Measurements from ENCODE around the gene ASS1.
A peak's percentile ranks its signal among the peaks of the same experiment; 100 is the strongest.

The ASS1 gene

DNA sequence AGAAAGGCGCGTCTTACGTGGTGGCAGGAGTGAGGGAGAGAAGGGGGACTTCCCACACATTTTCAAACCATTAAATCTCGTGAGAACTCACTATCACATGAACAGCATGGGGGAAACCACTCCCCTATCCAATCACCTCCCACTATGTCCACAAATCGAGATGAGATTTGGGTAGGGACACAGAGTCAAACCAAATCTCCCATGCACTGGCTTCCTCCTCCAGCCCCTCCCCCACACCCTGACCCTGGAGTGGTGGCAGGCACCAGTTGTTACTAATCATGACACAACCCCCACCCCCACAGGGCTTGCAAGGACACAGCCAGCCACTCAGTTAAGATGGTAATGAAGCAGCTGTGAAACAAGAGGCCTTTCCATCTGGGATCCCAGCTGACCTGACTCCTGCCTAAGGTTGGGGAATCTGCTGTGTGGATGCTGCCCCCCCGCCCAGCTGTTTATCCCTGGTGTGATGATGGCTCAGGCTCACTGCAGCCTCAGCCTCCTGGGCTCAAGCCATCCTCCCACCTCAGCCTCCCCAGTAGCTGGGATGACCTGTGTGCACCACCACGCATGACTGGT, 77.6 kb downstream of the ASS1 start:
- Histone ChIP-seq H3K4me3 (ENCODE audit: low read depth, low read length) (no peak overlapping the region), H3K36me3 (ENCODE audit: control insufficient read depth, insufficient read depth, low read length) (no peaks in the 10 kb centered on the region)

GRCh38 chr9:130523921-130524320, 79.2 kb downstream of the ASS1 start:
- Histone ChIP-seq H3K4me1 (ENCODE audit: control insufficient read depth, insufficient read depth, low read length) (peaks cover 7% of the 10 kb centered on the region), H3K27me3 (ENCODE audit: control insufficient read depth, insufficient read depth, low read length) (no peaks in the 10 kb centered on the region), H3K9me3 (ENCODE audit: control insufficient read depth, insufficient read depth, low read length) (no peaks in the 10 kb centered on the region), H3K36me3 (ENCODE audit: control insufficient read depth, insufficient read depth, low read length) (no peaks in the 10 kb centered on the region), H3K4me3 (ENCODE audit: low read depth, low read length) (no peak overlapping the region), H3K9ac (ENCODE audit: low read depth, low read length) (no peak overlapping the region)

More for the DNA sequence above, 77.6 kb downstream of the ASS1 start:
- peaks cover 7% of the 10 kb centered on the region for H3K4me1 ChIP-seq (ENCODE audit: control insufficient read depth, insufficient read depth, low read length)
- no peaks in the 10 kb centered on the region for H3K9me3 ChIP-seq (ENCODE audit: control insufficient read depth, insufficient read depth, low read length)
- H3K9ac ChIP-seq (ENCODE audit: low read depth, low read length): no peak overlapping the region
- H3K27me3 ChIP-seq (ENCODE audit: control insufficient read depth, insufficient read depth, low read length): no peaks in the 10 kb centered on the region

- H3K27me3 ChIP-seq (ENCODE audit: control insufficient read depth, insufficient read depth, low read length): no peaks in the 10 kb centered on the region
- no peak overlapping the region for H3K9ac ChIP-seq (ENCODE audit: low read depth, low read length)
- no peaks in the 10 kb centered on the region for H3K9me3 ChIP-seq (ENCODE audit: control insufficient read depth, insufficient read depth, low read length)
- peaks cover 7% of the 10 kb centered on the region for H3K4me1 ChIP-seq (ENCODE audit: control insufficient read depth, insufficient read depth, low read length)
- H3K4me3 ChIP-seq (ENCODE audit: low read depth, low read length): no peak overlapping the region
- H3K36me3 ChIP-seq (ENCODE audit: control insufficient read depth, insufficient read depth, low read length): no peaks in the 10 kb centered on the region
Observed at GRCh38 chr9:130526193-130526853, 81.6 kb downstream of the ASS1 start.

DNA sequence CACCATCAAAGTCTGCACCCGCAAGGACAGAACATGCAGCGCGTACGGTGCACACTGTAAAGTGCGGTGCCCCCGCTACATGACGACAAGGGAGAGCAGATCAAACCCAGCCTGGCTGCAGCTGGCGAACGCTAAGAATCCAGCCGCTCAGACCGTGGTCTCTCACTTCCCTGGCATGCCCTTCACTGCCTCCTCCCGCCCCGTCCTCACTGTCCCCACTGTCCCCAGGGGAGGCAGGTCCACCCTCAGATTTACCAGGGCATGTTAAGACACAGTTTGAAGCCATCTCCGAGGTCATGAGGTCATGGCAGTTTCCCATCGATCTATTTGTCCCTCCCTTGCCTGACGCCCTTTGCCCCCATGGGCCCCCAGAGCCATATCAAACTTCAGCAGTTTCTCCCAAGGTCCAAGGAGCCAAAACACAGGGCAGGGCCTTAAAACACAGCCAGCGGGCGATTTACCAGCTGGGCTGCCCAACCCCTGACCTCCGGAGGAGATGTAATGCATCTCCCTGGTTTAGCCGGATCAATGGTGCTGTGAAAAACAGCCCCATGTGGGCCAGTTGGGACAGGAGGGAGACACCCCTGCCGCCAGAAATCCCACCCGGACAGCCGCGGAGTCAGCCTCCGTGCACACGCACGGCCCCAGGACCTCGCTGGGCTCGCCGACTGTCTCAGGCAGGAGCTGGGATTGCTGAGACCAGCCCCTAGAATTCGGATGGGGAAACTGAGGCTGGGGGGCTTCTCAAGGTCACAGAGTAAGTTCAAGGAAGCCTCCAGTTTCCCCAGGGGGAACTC, 82.3 kb downstream of the ASS1 start:
- no peaks in the 10 kb centered on the region for H3K9me3 ChIP-seq (ENCODE audit: control insufficient read depth, insufficient read depth, low read length)
- H3K27me3 ChIP-seq (ENCODE audit: control insufficient read depth, insufficient read depth, low read length): no peaks in the 10 kb centered on the region
- H3K36me3 ChIP-seq (ENCODE audit: control insufficient read depth, insufficient read depth, low read length): no peaks in the 10 kb centered on the region
- peaks cover 6% of the 10 kb centered on the region for H3K4me1 ChIP-seq (ENCODE audit: control insufficient read depth, insufficient read depth, low read length)
- no peak overlapping the region for H3K9ac ChIP-seq (ENCODE audit: low read depth, low read length)
- H3K4me3 ChIP-seq (ENCODE audit: low read depth, low read length): no peak overlapping the region

DNA sequence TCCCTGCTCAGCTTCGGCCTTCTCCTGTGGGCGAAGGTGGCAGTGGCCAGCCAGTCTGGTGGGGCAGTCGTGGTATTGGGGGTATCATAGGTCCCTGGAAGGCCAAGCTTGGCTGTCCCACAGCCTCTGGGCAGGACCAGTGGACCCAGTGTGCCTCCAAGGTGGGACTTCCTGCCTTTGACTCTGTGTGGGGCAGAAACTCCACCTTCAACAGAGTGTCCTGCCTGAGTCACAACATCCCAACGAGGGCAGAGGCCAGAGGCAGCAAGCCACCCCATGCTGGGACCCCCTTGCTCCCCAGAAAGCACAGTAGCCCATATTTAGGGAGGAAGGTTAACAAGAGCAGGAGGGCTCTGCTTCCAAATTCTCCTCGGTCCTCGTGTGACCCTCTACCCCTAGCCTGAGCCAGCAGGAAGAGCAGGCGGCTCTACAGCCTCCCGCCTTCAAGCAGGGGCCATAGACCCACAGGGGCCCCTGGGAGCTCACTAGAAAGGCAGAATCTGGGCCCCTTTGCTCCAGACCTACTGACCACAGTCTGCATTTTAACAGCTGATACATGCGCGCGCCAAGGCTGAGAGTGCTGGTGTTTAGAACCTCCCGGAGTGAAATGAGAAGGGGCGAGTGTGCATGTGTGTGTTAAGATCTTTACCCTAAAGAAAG, 83.0 kb downstream of the ASS1 start:
- Histone ChIP-seq H3K9me3 (ENCODE audit: control insufficient read depth, insufficient read depth, low read length) (no peaks in the 10 kb centered on the region), H3K9ac (ENCODE audit: low read depth, low read length) (no peak overlapping the region), H3K27me3 (ENCODE audit: control insufficient read depth, insufficient read depth, low read length) (no peaks in the 10 kb centered on the region), H3K4me3 (ENCODE audit: low read depth, low read length) (no peak overlapping the region), H3K4me1 (ENCODE audit: control insufficient read depth, insufficient read depth, low read length) (peaks cover 3% of the 10 kb centered on the region), H3K36me3 (ENCODE audit: control insufficient read depth, insufficient read depth, low read length) (no peaks in the 10 kb centered on the region)

DNA sequence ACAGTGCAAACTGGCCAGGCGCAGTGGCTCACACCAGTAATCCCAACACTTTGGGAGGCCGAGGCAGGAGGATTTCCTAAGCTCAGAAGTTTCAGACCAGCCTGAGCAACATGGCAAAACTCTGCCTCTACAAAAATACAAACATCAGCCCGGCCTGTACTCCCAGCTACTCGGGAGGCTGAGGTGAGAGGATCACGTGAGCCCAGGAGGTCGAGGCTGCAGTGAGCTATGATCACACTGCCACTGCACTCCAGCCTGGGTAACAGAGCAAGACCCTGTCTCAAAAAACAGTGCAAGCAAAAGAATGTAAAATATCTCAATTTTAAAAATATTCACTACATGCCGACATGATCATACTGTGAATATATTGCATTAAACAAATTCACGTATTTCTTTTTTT, 83.9 kb downstream of the ASS1 start:
- no peaks in the 10 kb centered on the region for H3K36me3 ChIP-seq (ENCODE audit: control insufficient read depth, insufficient read depth, low read length)
- no peaks in the 10 kb centered on the region for H3K27me3 ChIP-seq (ENCODE audit: control insufficient read depth, insufficient read depth, low read length)
- H3K9me3 ChIP-seq (ENCODE audit: control insufficient read depth, insufficient read depth, low read length): no peaks in the 10 kb centered on the region
- H3K4me3 ChIP-seq (ENCODE audit: low read depth, low read length): no peak overlapping the region
- H3K9ac ChIP-seq (ENCODE audit: low read depth, low read length): no peak overlapping the region
- H3K4me1 ChIP-seq (ENCODE audit: control insufficient read depth, insufficient read depth, low read length): peaks cover 3% of the 10 kb centered on the region

- Histone ChIP-seq H3K4me3 (ENCODE audit: low read depth, low read length) (no peak overlapping the region), H3K4me1 (ENCODE audit: control insufficient read depth, insufficient read depth, low read length) (no peaks in the 10 kb centered on the region), H3K27me3 (ENCODE audit: control insufficient read depth, insufficient read depth, low read length) (peaks cover 4% of the 10 kb centered on the region), H3K36me3 (ENCODE audit: control insufficient read depth, insufficient read depth, low read length) (no peaks in the 10 kb centered on the region), H3K9me3 (ENCODE audit: control insufficient read depth, insufficient read depth, low read length) (no peaks in the 10 kb centered on the region), H3K9ac (ENCODE audit: low read depth, low read length) (no peak overlapping the region)
Observed at GRCh38 chr9:130530938-130531337, 86.2 kb downstream of the ASS1 start.

DNA sequence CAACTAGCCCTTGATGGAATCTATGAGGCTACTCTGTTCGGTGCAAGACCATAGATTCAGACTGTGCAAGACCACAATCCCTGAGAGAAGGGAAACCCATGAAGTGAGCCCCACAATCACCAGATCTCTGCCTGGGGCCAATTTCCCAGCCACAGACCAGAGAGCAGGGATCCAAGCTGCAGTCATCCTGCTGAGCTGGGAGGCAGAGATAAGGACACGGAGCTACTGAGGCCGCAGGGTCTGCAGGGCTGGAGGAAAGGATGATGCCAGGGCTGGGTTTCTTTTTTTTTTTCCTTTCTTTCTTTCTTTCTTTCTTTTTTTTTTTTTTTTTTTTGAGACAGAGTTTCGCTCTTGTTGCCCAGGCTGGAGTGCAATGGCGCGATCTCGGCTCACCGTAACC, 86.9 kb downstream of the ASS1 start:
- no peaks in the 10 kb centered on the region for H3K36me3 ChIP-seq (ENCODE audit: control insufficient read depth, insufficient read depth, low read length)
- H3K4me1 ChIP-seq (ENCODE audit: control insufficient read depth, insufficient read depth, low read length): no peaks in the 10 kb centered on the region
- no peak overlapping the region for H3K4me3 ChIP-seq (ENCODE audit: low read depth, low read length)
- H3K9ac ChIP-seq (ENCODE audit: low read depth, low read length): no peak overlapping the region
- H3K9me3 ChIP-seq (ENCODE audit: control insufficient read depth, insufficient read depth, low read length): no peaks in the 10 kb centered on the region
- peaks cover 8% of the 10 kb centered on the region for H3K27me3 ChIP-seq (ENCODE audit: control insufficient read depth, insufficient read depth, low read length)

DNA sequence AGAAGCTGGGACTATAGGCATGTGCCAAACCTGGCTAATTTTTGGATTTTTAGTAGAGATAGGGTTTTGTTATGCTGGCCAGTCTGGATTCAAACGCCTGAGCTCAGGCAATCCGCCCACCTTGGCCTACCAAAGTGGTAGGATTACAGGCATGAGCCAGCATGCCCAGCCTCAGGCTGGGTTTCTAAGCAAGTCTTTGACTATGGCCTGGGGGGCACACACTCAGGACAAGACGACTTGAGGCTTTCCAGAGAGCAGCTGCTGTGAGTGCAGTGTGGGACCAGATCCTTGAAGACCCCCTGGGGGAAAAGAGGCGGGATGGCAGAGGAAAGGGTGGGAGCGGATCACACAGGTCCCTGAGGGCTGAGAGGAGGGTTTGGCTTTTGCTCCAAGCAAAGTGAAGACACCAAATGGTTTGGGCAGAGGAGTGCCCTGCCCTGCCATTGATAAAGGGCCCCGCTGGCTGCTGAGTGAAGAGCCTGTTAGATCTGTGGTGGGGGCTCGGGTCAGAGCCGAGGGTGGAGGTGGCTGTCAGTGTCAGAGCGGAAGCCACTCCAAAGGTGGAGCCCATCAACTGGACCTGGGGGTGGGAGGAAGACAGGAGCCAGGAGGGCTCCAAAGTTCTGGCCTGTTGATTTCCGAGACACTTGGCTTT, 87.8 kb downstream of the ASS1 start:
- Histone ChIP-seq H3K27me3 (ENCODE audit: control insufficient read depth, insufficient read depth, low read length) (peaks cover 15% of the 10 kb centered on the region), H3K9ac (ENCODE audit: low read depth, low read length) (no peak overlapping the region), H3K36me3 (ENCODE audit: control insufficient read depth, insufficient read depth, low read length) (no peaks in the 10 kb centered on the region), H3K4me1 (ENCODE audit: control insufficient read depth, insufficient read depth, low read length) (no peaks in the 10 kb centered on the region), H3K4me3 (ENCODE audit: low read depth, low read length) (no peak overlapping the region), H3K9me3 (ENCODE audit: control insufficient read depth, insufficient read depth, low read length) (no peaks in the 10 kb centered on the region)

DNA sequence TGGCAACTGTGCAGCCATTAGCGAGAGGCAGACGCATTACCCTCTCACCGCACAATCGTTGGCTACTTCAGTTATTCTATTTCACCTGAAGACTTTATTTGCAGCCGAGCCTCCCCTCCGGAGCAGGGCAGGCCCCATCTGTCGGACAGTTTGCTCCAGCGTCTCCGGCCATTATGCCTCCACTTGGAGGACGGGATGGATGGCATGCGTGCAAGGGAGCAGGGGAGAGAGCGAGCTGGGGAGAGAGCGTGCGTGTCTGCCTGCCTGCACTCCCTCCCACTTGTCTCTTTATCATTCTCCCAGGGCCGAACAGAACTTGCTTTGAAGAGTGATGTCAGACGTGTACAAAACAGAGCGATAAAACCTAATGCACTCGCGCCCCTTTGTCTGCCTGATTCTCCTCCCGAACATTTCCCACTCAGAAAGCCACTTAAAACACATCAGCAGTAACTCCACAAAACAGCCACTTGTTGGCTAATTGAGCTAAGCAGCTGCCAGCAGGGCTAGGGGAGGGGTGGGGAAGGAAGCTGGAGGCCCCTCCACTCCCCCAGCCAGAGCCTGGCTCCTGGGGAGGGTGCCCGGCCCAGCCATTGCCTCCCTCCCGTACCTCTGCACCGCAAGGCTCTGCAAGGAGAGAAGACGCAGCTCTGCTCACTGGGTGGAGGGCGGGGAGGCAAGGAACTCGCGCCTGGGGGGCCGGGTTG, 91.2 kb downstream of the ASS1 start:
- Histone ChIP-seq H3K9me3 (ENCODE audit: control insufficient read depth, insufficient read depth, low read length) (no peaks in the 10 kb centered on the region), H3K36me3 (ENCODE audit: control insufficient read depth, insufficient read depth, low read length) (no peaks in the 10 kb centered on the region), H3K4me1 (ENCODE audit: control insufficient read depth, insufficient read depth, low read length) (peaks cover 4% of the 10 kb centered on the region), H3K4me3 (ENCODE audit: low read depth, low read length) (peak overlapping the region; percentile 39), H3K27me3 (ENCODE audit: control insufficient read depth, insufficient read depth, low read length) (peaks cover 21% of the 10 kb centered on the region), H3K9ac (ENCODE audit: low read depth, low read length) (no peak overlapping the region)

DNA sequence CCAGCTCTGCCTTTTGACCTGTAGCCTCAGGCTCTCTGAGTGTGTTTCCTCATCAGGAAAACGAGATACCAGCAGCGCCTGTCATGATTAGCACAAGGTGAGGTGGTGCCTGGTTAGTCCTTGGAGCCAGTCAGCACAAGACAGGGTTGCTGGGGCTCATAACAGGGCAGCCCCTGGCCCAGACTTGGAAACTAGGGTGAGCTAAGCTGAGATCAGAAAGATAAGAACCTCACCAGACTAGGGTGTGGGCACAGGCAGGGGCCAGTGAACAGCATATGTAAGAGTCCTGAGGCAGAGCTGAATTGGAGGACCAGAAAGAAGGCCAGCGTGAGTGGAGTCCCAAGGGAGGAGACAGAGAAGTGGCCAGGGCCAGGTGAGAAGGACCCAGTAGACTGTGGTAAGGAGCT, 91.9 kb downstream of the ASS1 start:
- no peaks in the 10 kb centered on the region for H3K36me3 ChIP-seq (ENCODE audit: control insufficient read depth, insufficient read depth, low read length)
- peaks cover 21% of the 10 kb centered on the region for H3K27me3 ChIP-seq (ENCODE audit: control insufficient read depth, insufficient read depth, low read length)
- H3K4me3 ChIP-seq (ENCODE audit: low read depth, low read length): no peak overlapping the region
- H3K9ac ChIP-seq (ENCODE audit: low read depth, low read length): no peak overlapping the region
- H3K4me1 ChIP-seq (ENCODE audit: control insufficient read depth, insufficient read depth, low read length): peaks cover 4% of the 10 kb centered on the region
- H3K9me3 ChIP-seq (ENCODE audit: control insufficient read depth, insufficient read depth, low read length): no peaks in the 10 kb centered on the region
